Stimulated activated CD8-positive, alpha-beta memory T cell treated with anti-CD3 and anti-CD28 coated beads, Interleukin-7, amount 100 ng/mL, for 48 hours (primary cell): ENCODE measurements around the gene TMEM79.

Source experiments
- DNase-seq, 2 donors: peaks; one replicate each; pipeline ENCODE4 v3.0.0-alpha.2; 2020; ENCODE audit warnings: low read depth in 1 of 2; ENCODE audit errors: extremely low read depth in 1 of 2

Gene TMEM79

DNA sequence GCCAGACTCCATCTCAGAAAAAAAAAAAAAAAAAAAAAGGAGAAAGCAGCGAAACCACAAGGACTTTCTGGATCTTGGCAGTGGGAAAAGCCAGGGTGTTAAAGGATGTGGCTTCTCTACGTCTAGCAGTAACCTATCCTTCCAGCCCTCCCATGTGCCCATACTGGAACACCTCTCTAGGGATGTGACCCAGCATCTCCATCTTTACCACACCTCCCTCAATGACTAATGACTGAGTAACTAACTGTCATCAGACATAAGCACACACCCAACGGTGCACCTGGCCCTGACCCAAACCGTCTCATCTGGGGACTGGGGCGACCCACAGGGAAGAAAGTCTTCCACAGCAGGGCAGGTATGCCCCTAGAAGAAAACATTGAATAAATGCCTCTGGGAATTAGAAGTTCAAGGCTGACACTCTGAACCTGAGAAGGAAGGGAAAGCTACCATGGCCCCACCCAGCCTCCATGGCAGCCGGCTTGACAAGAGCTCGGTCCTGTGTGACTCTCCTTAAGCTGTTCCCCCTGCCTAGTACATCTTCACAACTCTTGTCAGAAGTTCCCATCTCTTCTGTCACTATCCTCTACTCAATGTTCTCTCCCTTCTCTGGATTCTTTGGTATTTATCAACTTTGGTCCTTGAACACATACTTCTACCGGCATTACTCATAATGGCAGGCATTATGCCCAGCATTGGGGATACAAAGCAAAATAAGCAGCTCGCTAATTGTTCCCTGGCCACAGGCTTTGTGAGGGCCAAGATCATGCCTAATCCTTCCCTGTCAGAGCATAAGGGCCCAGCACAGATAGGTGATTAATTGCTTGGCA lies 21.5 kb upstream of the TMEM79 start:
- no peak for DNase-seq

DNA sequence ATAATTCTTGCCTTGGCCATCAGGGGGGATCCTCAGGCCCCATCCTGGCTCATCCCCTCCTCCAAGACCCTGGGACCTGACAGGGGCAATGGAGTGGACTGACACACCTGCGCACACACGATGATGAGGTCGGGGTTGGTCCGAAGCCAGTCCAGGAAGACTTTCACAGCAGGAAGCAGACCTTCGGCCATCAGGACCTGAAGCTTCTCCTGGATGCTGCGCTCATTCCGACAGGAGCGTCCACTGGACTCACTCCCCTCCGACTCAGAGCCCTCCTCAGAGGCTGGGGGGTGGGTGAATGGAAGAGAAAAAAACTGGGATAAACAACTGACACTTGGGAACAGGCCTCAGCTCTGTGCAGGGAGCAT lies 20.9 kb upstream of the TMEM79 start:
- DNase-seq, result no peak

- DNase-seq, result no peak
Observed at GRCh38 chr1:156266051-156266450, 18.1 kb upstream of the TMEM79 start.

GRCh38 chr1:156268336-156268735 lies 15.8 kb upstream of the TMEM79 start:
- DNase-seq, result no peak

- no peak for DNase-seq
Observed at GRCh38 chr1:156270314-156270713, 13.8 kb upstream of the TMEM79 start.

- DNase-seq, result no peak
Observed at GRCh38 chr1:156276532-156276931, 7.6 kb upstream of the TMEM79 start.

GRCh38 chr1:156276966-156277381 lies 7.2 kb upstream of the TMEM79 start:
- DNase-seq, result no peak

DNA sequence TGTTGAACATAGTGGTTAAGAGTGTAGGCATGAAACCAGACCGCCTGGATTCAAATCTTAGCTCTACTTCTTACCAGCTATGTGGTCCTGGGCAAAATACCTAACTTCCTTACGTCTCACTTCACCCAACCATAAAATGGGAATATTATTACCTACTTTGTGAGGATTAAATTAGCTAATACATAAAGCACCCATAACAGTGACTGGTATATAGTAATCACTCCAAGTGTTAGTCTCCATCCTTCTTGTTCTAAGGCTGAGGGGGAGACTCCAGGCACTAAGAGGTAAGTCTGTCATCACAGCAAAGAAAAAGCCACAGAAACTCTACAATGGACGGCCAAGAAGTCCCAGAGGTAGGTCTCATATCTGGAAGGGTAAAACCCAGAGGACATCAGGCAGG lies 4.3 kb upstream of the TMEM79 start:
- no peak for DNase-seq

DNA sequence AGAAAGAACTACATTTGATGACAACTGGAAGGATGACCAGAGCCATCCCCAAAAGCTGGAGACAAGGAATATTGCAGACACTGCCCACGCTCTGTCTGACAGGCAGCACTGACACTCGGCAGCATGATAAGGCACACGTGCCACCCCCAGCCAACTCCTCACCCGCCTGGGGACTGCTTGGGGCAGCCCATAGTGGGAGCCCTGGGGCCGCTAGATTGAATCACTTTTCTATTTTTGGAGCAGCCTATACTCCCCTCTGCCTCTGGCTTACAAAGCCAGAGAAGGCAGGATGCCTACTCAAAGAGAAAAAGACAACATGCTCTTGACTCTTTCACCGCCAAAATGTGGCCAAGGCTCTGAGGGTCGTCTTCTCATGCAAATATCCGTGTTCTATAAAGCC lies 2.8 kb upstream of the TMEM79 start:
- peak; percentile 45 to 55 for DNase-seq

DNA sequence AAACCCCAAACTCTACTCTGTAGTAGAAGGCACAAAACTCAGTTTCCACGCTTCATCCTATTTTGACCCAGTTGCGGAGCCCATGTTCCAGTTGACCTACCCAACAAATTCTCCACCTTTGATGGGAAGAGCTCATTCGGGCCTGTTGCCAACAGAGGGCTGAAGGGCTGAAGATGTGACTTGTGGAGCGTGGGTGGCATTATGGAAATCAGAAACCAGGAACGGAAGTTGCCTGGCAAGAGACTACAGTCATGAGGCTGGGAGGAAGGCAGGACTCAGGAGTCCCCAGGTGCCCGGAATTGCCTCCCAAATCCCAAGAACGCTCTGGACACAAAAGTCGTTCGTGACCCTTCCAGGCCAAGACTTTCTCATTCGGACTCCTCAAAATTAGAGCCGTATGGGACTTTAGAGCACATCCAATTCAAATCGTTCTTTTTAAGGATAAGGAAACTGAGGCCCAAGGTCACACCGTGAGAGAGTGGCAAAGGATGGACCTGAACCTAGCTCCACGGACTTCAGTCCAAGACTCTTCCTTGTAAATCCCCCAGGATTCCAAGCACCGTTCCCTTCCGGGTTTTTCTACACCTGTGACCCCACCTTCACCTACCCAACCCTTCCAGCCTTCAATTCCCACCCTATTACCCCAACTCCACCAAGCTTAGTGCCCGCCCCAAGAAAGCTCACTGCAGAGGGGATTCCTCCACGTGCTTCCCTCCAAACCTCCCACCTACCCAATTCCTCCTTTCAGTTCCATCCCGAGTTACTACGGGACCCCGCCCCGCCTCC lies 2.2 kb upstream of the TMEM79 start:
- no peak for DNase-seq

DNA sequence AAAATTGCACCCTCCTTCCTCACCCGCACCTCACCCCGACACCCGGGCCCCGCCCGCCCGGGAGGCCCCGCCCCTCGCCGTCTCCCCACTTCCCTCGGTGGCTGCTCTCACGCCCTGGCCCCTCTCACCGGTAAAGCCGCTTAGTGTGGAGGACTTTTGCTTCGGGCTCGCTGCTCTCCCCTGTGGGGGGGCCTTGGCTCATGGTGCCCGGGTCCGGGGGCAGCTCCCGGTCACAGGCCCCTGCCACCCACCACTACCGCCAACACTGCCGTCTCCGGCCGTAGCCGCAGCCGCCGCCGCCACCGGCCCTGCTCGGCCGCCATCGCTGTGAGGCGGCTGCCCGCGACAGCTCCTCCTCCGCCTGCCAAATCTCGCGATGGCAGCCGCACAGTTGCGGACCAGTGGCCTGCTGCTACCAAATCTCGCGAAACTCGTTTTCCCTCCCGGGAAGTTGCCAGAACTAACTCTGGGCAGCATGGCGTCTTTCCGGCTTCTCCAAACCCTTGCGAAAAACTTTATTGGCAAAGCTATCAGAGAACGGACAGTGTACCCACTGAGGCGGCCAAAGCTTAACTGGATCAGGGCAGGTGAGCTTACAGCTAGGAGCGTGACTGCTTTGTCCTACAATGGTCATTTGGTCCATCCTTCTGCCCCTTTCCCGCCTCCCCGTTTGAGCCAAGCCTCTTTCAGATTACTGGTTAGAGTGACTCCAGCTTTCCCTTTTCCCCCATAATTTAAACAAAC lies 1.5 kb upstream of the TMEM79 start, which contains the start of gene SMG5:
TSS of gene SMG5 (minus strand) at position 347 of the 744 bp plus-strand sequence. CDS start at position 202, 145 bp downstream.
- DNase-seq, result peak; percentile 88 to 94

- no peak for DNase-seq
Observed at GRCh38 chr1:156283521-156283920, 604 bp upstream of the TMEM79 start.

DNA sequence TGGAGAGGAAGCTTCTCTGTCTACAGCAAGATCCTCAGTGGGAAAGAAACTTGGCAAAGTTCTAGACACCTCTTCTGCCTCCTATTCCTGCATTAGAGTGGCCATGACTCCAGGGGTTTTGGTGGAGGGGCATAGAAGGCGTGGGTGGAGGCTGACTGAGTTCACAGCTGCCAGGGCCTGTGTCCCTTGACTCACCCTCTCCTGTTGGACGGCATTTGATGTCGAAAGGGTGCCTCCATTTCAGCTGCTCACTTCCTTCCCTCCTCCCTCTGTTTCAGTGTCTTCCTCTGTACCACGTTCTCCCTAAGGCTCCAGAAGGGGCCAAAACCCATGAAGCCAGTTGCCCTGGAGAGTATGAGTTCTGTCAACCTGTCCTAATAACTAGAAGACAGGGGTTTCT lies 632 bp downstream of the TMEM79 start:
- DNase-seq, result no peak

DNA sequence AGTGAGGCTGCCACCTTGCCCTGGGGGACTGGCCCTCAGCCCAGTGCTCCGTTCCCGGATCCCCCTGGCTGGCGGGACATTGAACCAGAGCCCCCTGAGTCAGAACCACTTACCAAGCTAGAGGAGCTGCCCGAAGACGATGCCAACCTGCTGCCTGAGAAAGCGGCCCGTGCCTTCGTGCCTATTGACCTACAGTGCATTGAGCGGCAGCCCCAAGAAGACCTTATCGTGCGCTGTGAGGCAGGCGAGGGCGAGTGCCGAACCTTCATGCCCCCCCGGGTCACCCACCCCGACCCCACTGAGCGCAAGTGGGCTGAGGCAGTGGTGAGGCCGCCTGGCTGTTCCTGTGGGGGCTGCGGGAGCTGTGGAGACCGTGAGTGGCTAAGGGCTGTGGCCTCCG lies 1.3 kb downstream of the TMEM79 start:
- no peak for DNase-seq

DNA sequence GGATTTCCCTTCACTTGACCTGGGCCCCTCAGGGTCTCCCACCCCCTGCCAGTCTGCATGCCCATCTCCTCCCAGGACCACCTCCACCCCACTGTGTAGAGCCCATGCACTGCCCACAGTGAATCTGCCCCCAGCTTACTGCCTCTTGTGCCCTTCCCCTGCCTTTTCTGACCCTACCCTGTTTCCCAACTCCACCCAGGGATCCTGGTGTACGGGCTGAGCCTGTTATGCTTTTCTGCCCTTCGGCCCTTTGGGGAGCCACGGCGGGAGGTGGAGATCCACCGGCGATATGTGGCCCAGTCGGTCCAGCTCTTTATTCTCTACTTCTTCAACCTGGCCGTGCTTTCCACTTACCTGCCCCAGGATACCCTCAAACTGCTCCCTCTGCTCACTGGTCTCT lies 1.9 kb downstream of the TMEM79 start:
- DNase-seq, result no peak

DNA sequence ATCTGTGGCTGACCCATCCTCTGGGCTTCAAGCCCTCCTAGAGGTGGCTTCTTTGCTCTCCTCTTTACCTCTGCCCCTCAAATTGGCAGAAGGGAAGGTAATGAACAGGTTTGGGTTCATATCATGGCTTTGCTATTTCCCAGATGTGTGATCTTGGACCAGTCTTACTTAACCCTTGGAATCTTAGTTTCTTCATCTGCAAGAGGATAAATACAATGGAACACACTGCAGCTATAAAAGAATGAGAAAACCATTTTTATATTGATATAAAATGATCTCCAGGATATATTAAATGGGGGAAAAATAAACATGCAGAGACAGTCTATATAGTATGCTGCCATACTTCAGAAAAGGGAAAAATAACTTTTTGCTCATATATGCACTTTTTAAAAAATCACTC lies 5.7 kb downstream of the TMEM79 start:
- no peak for DNase-seq

DNA sequence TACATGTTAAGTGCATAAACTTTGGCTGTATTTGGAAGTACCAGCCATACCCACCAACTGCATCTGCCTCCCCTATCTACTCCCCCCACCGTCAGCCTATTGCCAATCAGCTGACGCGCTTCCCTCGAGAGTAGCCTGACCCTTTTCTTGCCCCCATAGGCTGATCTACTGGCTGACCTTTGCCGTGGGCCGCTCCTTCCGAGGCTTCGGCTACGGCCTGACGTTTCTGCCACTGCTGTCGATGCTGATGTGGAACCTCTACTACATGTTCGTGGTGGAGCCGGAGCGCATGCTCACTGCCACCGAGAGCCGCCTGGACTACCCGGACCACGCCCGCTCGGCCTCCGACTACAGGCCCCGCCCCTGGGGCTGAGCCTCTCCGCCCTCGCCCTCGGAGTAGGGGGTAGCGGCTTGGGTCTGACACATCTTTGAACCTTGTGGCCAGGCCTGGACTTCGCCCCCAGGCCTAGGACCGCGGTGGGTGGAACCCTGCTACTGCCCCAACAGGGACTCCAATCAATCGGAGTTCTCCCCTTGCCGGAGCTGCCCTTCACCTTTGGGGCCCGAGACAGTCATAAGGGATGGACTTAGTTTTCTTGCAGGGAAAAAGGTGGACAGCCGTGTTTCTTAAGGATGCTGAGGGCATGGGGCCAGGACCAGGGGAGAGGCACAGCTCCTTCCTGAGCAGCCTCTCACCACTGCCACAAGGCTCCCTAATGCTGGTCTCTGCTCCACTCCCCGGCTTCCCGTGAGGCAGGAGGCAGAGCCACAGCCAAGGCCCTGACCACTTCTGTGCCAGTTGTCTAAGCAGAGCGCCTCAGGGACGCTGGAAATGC lies 7.3 kb downstream of the TMEM79 start:
- no peak for DNase-seq

DNA sequence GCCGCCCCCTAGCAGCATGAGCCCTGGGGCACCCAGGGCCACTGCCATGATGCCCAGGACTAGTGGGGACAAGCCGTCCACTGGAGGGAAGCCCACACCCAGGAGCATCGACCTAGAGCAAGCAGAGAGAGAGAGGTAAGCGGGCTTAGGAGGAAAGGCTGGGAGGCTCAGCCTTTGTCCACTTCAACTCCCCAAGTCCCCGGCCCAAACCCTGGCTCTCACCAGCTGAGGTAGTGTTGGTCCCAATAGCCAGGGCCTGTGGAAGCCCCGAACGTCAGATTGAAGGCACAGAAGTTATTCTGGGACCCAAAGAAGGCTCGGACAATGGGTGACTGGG lies 8.9 kb downstream of the TMEM79 start:
- DNase-seq, result no peak

GRCh38 chr1:156293895-156294294 lies 9.8 kb downstream of the TMEM79 start:
- no peak for DNase-seq

DNA sequence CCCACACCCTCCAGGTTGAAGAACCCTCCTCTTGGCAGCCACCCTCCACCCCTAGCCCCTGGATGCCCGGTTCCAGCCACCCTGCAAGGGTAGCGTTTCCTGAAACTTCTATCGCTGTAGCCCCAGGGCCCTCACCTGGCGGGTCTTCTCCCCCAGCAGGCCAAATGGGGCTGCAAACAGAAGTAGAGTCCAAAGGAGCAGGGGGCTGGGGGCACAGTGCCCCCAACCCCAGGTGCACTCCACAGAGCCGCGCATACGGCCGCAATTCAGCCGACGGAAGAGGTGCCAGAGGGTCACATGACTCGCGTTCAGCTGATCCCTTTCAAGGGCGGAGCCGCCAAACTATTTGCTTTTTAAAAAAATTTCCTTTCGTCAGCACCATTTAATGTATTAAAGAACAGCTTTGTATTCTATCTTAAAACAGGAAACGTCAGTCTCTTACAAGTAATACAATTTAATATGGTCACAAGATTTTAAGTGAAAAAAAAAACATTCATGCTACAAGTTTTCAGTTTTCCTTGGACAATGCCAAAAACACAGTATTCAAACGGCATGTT lies 11.3 kb downstream of the TMEM79 start, which contains the start of gene GLMP:
TSS of gene GLMP (minus strand) at position 289 of the 557 bp plus-strand sequence. CDS start at position 255, 34 bp downstream.
- no peak for DNase-seq
